Measurements from ENCODE around the gene SMG9. TPM values are rescaled to one million over a fixed set of nuclear protein-coding genes. Genes with fewer than 3 reads are reported as not detected.

Gene SMG9
- polyA plus RNA-seq, 1 of the 3 experiments (the other 2 are of a cell fraction): 24.3 TPM

- CTCF ChIA-PET: interaction anchor here (0.8 to 1.6 kb wide), 5 partner anchors 21 to 64 kb away, joined by 3 to 7 read pairs (median 3); no protein-coding TSS in a partner anchor
- Histone ChIP-seq H3K79me2 (ENCODE audit: insufficient read depth) (no peaks in the 10 kb centered on the region), H3K36me3 (replicated peaks in 1 of 2; ENCODE audit: control insufficient read depth in 1 of 2, insufficient read depth in 2 of 2, low read length in 1 of 2) (no peaks in the 10 kb centered on the region), H2AFZ (ENCODE audit: low read depth) (no peak overlapping the region), H3K4me1 (ENCODE audit: control insufficient read depth in 1 of 2, insufficient read depth in 2 of 2, low read depth in 1 of 2, low read length in 1 of 2) (no peaks in the 10 kb centered on the region), H3F3A (replicated peaks; ENCODE audit: insufficient read depth) (peaks cover 6% of the 10 kb centered on the region), H3K9me3 (no peaks in the 10 kb centered on the region), H3K9me2 (no peaks in the 10 kb centered on the region), H3K4me3 (ENCODE audit: low read depth in 2 of 2, low read length in 1 of 2) (no peak overlapping the region), H3K27me3 (ENCODE audit: insufficient read depth) (no peaks in the 10 kb centered on the region), H4K20me1 (ENCODE audit: insufficient read depth) (no peaks in the 10 kb centered on the region), H3K27ac (ENCODE audit: low read depth in 2 of 2, low read length in 1 of 2) (no peak overlapping the region), H3K4me2 (no peak overlapping the region), H3K9ac (no peak overlapping the region)
- DNase-seq: no peak
- WGBS (ENCODE audit: low lambda C conversion rate): 88% methylated on average over 10 of the region's 10 CpGs
- POLR2A ChIA-PET: no interaction called here
- TF ChIP-seq REST (IDR thresholded peaks at IDR 0.05; ENCODE audit: low read depth, low read length) (no peak), FOXM1 (IDR thresholded peaks at IDR 0.05; ENCODE audit: low read depth) (no peak), ZBTB33 (IDR thresholded peaks at IDR 0.05; ENCODE audit: borderline replicate concordance, low read depth) (no peak), TCF12 (IDR thresholded peaks at IDR 0.05) (no peak), NRF1 (IDR thresholded peaks at IDR 0.05; ENCODE audit: low read depth, low read length) (no peak)
Observed at GRCh38 chr19:43720936-43721335, 33.8 kb downstream of the SMG9 start.

DNA sequence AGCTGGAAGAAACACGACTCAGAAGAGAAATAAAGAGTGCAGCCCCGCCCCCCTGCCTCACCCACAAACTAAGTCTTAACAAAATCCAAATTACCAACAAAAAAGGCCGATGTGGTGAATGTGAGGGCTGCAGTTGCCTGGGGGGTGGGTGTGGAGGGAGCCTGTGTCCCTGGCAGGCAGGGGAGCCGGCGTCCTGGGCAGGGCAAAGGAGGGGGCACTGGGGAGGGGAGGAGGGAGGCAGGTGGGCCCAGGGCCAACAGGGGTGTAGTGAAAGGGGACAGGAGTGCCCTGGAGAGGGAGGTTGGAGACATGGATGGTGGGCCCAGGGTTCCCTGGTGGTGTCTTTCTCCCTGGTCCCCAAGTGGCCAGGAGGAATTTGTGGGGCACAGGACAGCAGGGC is 34.8 kb downstream of the SMG9 start:
- no peaks in the 10 kb centered on the region for H3F3A ChIP-seq (replicated peaks; ENCODE audit: insufficient read depth)
- no peak overlapping the region for H3K27ac ChIP-seq (ENCODE audit: low read depth in 2 of 2, low read length in 1 of 2)
- no peak overlapping the region for H3K4me3 ChIP-seq (ENCODE audit: low read depth in 2 of 2, low read length in 1 of 2)
- WGBS (ENCODE audit: low lambda C conversion rate): 77% methylated on average over 5 of the region's 5 CpGs
- CTCF ChIA-PET: interaction anchor here (1.2 kb wide), 1 partner anchor 65 kb away, joined by 3 read pairs; no protein-coding TSS in a partner anchor
- H3K9me3 ChIP-seq: no peaks in the 10 kb centered on the region
- no peak overlapping the region for H3K4me2 ChIP-seq
- H3K9me2 ChIP-seq: no peaks in the 10 kb centered on the region
- no peaks in the 10 kb centered on the region for H3K27me3 ChIP-seq (ENCODE audit: insufficient read depth)
- no peaks in the 10 kb centered on the region for H3K79me2 ChIP-seq (ENCODE audit: insufficient read depth)
- no peak overlapping the region for H3K9ac ChIP-seq
- no peaks in the 10 kb centered on the region for H4K20me1 ChIP-seq (ENCODE audit: insufficient read depth)
- H3K4me1 ChIP-seq (ENCODE audit: control insufficient read depth in 1 of 2, insufficient read depth in 2 of 2, low read depth in 1 of 2, low read length in 1 of 2): no peaks in the 10 kb centered on the region
- H2AFZ ChIP-seq (ENCODE audit: low read depth): no peak overlapping the region
- no peaks in the 10 kb centered on the region for H3K36me3 ChIP-seq (replicated peaks in 1 of 2; ENCODE audit: control insufficient read depth in 1 of 2, insufficient read depth in 2 of 2, low read length in 1 of 2)
- DNase-seq: no peak
- POLR2A ChIA-PET: no interaction called here
- TF ChIP-seq MXI1 (IDR thresholded peaks at IDR 0.05; ENCODE audit: low read depth, low read length): no peak
- no peak for TF ChIP-seq SMC3 (IDR thresholded peaks at IDR 0.05; ENCODE audit: low read depth, low read length)
- TF ChIP-seq TCF12 (IDR thresholded peaks at IDR 0.05): no peak
- no peak for TF ChIP-seq FOXM1 (IDR thresholded peaks at IDR 0.05; ENCODE audit: low read depth)
- no peak for TF ChIP-seq EZH2phosphoT487 (IDR thresholded peaks at IDR 0.05; ENCODE audit: borderline replicate concordance, low read depth)
- TF ChIP-seq CTCF (IDR thresholded peaks at IDR 0.05): no peak
- TF ChIP-seq, protein P1, sequence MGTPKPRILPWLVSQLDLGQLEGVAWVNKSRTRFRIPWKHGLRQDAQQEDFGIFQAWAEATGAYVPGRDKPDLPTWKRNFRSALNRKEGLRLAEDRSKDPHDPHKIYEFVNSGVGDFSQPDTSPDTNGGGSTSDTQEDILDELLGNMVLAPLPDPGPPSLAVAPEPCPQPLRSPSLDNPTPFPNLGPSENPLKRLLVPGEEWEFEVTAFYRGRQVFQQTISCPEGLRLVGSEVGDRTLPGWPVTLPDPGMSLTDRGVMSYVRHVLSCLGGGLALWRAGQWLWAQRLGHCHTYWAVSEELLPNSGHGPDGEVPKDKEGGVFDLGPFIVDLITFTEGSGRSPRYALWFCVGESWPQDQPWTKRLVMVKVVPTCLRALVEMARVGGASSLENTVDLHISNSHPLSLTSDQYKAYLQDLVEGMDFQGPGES (IDR thresholded peaks at IDR 0.05; ENCODE audit: low read depth, low read length): no peak
- TF ChIP-seq RFX5 (IDR thresholded peaks at IDR 0.05; ENCODE audit: low read length): no peak
- TF ChIP-seq PBX3 (IDR thresholded peaks at IDR 0.05): no peak
- no peak for TF ChIP-seq POLR2AphosphoS5 (IDR thresholded peaks at IDR 0.05; ENCODE audit: low read depth, low read length)
- TF ChIP-seq USF1 (IDR thresholded peaks at IDR 0.05; ENCODE audit: borderline replicate concordance, low read depth): no peak
- TF ChIP-seq GABPA (IDR thresholded peaks at IDR 0.05; ENCODE audit: low read depth): no peak
- TF ChIP-seq FOSL2 (IDR thresholded peaks at IDR 0.05; ENCODE audit: borderline replicate concordance, low read depth): no peak
- TF ChIP-seq GATA2 (CRISPR knock-in tag; IDR thresholded peaks at IDR 0.05): no peak

All from SK-N-SH (cell line).